Measurements from ENCODE around the gene KDM4D. TPM values are rescaled to one million over a fixed set of nuclear protein-coding genes. Genes with fewer than 3 reads are reported as not detected.
"Not testable (repeated sequence)": the region's sequence is repeated elsewhere in the genome, so short reads cannot be mapped to it uniquely, and the experiment has no call there.

KDM4D gene
- total RNA-seq, 1 donor from 2014 or later, result 0.52 TPM

GRCh38 chr11:94926698-94927237 is 46.7 kb upstream of the KDM4D start:
- no peak for TF ChIP-seq CTCF (IDR thresholded peaks at IDR 0.05)
- Histone ChIP-seq H3K4me1 (peaks cover 49% of the 10 kb centered on the region), H3K27ac (peak overlapping the region; percentile 64)

GRCh38 chr11:94928117-94928990 is 45.2 kb upstream of the KDM4D start:
- H3K36me3 ChIP-seq, result no peaks in the 10 kb centered on the region
- no peak for ATAC-seq
- TF ChIP-seq CTCF (IDR thresholded peaks at IDR 0.05), result no peak
- H3K27ac ChIP-seq, result peak overlapping the region; percentile 64
- H3K27me3 ChIP-seq, result no peaks in the 10 kb centered on the region
- H3K4me1 ChIP-seq, result peaks cover 44% of the 10 kb centered on the region
- no peak overlapping the region for H3K4me3 ChIP-seq
- intact Hi-C loops (cut with DNase I), result no loop called here
- no peaks in the 10 kb centered on the region for H3K9me3 ChIP-seq
- DNase-seq, result no peak

More at GRCh38 chr11:94926698-94927237, 46.7 kb upstream of the KDM4D start:
- Histone ChIP-seq H3K4me3 (no peak overlapping the region), H3K9me3 (no peaks in the 10 kb centered on the region), H3K36me3 (no peaks in the 10 kb centered on the region), H3K27me3 (no peaks in the 10 kb centered on the region)
- ATAC-seq (peak; percentile 76), DNase-seq (peak; percentile 75)
- intact Hi-C loops (cut with DNase I), result no loop called here

- H3K36me3 ChIP-seq; H3K27ac ChIP-seq; H3K27me3 ChIP-seq; H3K4me3 ChIP-seq; H3K9me3 ChIP-seq; ATAC-seq; intact Hi-C loops (cut with DNase I); DNase-seq: not testable (repeated sequence)
- H3K4me1 ChIP-seq, result peaks cover 38% of the 10 kb centered on the region
Observed at GRCh38 chr11:94932072-94932471, 41.4 kb upstream of the KDM4D start.

- H3K27ac ChIP-seq, result peak overlapping the region; percentile 47
- no peak for TF ChIP-seq CTCF (IDR thresholded peaks at IDR 0.05)
Observed at GRCh38 chr11:94932503-94932902, 41.0 kb upstream of the KDM4D start.

GRCh38 chr11:94933223-94934130 is 40.0 kb upstream of the KDM4D start:
- ATAC-seq (peak; percentile 22), DNase-seq (no peak)
- intact Hi-C loops (cut with DNase I), result no loop called here
- H3K4me3 ChIP-seq, result no peak overlapping the region
- no peaks in the 10 kb centered on the region for H3K36me3 ChIP-seq
- H3K27ac ChIP-seq, result peak overlapping the region; percentile 47
- H3K27me3 ChIP-seq, result no peaks in the 10 kb centered on the region
- H3K9me3 ChIP-seq, result no peaks in the 10 kb centered on the region
- no peak for TF ChIP-seq CTCF (IDR thresholded peaks at IDR 0.05)
- H3K4me1 ChIP-seq, result peaks cover 24% of the 10 kb centered on the region

More at GRCh38 chr11:94932503-94932902, 41.0 kb upstream of the KDM4D start:
- Histone ChIP-seq H3K4me1 (peaks cover 34% of the 10 kb centered on the region), H3K9me3 (no peaks in the 10 kb centered on the region), H3K36me3 (no peaks in the 10 kb centered on the region), H3K4me3 (no peak overlapping the region), H3K27me3 (no peaks in the 10 kb centered on the region)
- no peak for ATAC-seq
- intact Hi-C loops (cut with DNase I), result no loop called here
- no peak for DNase-seq
